ENCODE results near the gene CCDC88C.

DNA sequence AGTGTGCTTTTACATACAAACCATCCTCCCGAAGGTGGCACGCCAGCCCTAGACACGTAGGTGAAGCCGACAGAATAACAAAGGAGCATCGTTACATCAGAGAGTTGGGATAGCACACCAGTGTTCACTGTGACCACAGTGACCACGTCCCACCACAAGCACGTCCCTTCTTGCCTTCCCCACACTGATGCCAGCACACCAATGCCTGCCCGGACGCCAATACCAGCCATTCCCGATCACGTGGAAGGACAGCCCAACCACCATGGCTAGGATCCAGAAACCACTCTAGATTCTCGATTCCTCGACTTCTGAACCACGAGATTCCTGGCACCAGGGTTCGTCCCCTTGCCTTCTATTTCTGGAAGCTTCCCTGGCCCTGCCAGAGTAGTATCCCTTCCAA, 125.1 kb downstream of the CCDC88C start:
- no peak for TF ChIP-seq POLR2A (IDR thresholded peaks at IDR 0.05)
- TF ChIP-seq, protein P1, sequence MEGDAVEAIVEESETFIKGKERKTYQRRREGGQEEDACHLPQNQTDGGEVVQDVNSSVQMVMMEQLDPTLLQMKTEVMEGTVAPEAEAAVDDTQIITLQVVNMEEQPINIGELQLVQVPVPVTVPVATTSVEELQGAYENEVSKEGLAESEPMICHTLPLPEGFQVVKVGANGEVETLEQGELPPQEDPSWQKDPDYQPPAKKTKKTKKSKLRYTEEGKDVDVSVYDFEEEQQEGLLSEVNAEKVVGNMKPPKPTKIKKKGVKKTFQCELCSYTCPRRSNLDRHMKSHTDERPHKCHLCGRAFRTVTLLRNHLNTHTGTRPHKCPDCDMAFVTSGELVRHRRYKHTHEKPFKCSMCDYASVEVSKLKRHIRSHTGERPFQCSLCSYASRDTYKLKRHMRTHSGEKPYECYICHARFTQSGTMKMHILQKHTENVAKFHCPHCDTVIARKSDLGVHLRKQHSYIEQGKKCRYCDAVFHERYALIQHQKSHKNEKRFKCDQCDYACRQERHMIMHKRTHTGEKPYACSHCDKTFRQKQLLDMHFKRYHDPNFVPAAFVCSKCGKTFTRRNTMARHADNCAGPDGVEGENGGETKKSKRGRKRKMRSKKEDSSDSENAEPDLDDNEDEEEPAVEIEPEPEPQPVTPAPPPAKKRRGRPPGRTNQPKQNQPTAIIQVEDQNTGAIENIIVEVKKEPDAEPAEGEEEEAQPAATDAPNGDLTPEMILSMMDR (IDR thresholded peaks at IDR 0.05): no peak

Data from prostate gland (tissue), 2 donors.